K562 (cell line): ENCODE results near the gene YBX1. TPM values are rescaled to one million over a fixed set of nuclear protein-coding genes. Genes with fewer than 3 reads are reported as not detected.

Experiments used
- ATAC-seq: fragments of 200-7000 bp; cut with Tn5 transposase; 3 replicates; pipeline ENCODE4 v1.9.1; 2020; ENCODE audit warnings: moderate library complexity
- BruUV-seq: library from RNA; stranded (reverse); fragments of 400-500 nt; replicated peaks from 2 replicates; lab custom pipeline; 2021; lab: Mats Ljungman, UMichigan
- CTCF ChIA-PET: fragments of 300-600 bp; formaldehyde crosslinking; extraction: SDS; loops from one replicate; lab custom pipeline; 2021; ENCODE audit warnings: low intra/inter-chr PET ratio; lab: Yijun Ruan, JAX
- POLR2A ChIA-PET: fragments of 300-600, 350-650 bp; sonication (Branson Sonifier 250); formaldehyde crosslinking; extraction: SDS; loops from one replicate; lab custom pipeline; 2021; ENCODE audit warnings: antibody characterized with exemption, inconsistent platforms; lab: Yijun Ruan, JAX
- DNase-seq, 4 experiments: peaks; one replicate each; pipeline versions ENCODE4 v3.0.0 to v3.0.0-alpha.2; 2011 to 2018; ENCODE audit warnings: low spot score in 3 of 4, mixed read lengths in 3 of 4; ENCODE audit errors: extremely low read depth in 1 of 4
- FAIRE-seq: peaks from 2 replicates; lab custom pipeline; 2011; peaks lifted over from hg19 to GRCh38; lab: Jason Lieb, UNC
- H2AFZ ChIP-seq: 2 replicates; pipeline ENCODE4 v1.6.0; 2011; ENCODE audit warnings: low read depth, low read length, control low read depth, inconsistent platforms
- H3K27ac ChIP-seq: fragments of 200-600 bp; 3 replicates; pipeline ENCODE4 v1.8.0; 2011; ENCODE audit warnings: low read depth, mild to moderate bottlenecking, control low read depth, inconsistent platforms, low read length, moderate library complexity, mixed read lengths; ENCODE audit errors: extremely low read depth
- H3K27me3 ChIP-seq, 2 experiments: fragments of 300-600 bp in 1 of 2; 2 replicates in 1 of 2; 3 replicates in 1 of 2; pipeline versions ENCODE4 v1.6.0 to v1.8.0; 2011; ENCODE audit warnings: inconsistent platforms in 2 of 2, low read length in 2 of 2, mild to moderate bottlenecking in 1 of 2, mixed read lengths in 1 of 2, moderate library complexity in 1 of 2; ENCODE audit not compliant: control insufficient read depth in 2 of 2, insufficient read depth in 2 of 2
- H3K36me3 ChIP-seq: fragments of 300-600 bp; 3 replicates; pipeline ENCODE4 v1.8.0; 2011; ENCODE audit warnings: mild to moderate bottlenecking, low read length, inconsistent platforms; ENCODE audit not compliant: control insufficient read depth, insufficient read depth
- H3K4me1 ChIP-seq, 2 experiments: fragments of 200-600 bp in 1 of 2; replicated peaks in 1 of 2; 2 replicates in 1 of 2; 3 replicates in 1 of 2; pipeline versions ENCODE4 v1.5.1 to v1.8.0; 2011; ENCODE audit warnings: inconsistent platforms in 2 of 2, low read length in 2 of 2, mild to moderate bottlenecking in 1 of 2, mixed read lengths in 1 of 2, moderate library complexity in 1 of 2; ENCODE audit not compliant: control insufficient read depth in 2 of 2, insufficient read depth in 2 of 2
- H3K4me2 ChIP-seq: 2 replicates; pipeline ENCODE4 v1.6.1; 2011; ENCODE audit warnings: low read length, control low read depth, inconsistent platforms, mixed read lengths; ENCODE audit not compliant: insufficient read depth
- H3K4me3 ChIP-seq: fragments of 200-600 bp; sonication (generic), shearing (Covaris generic); 2 replicates; pipeline ENCODE4 v1.5.1; 2016; ENCODE audit warnings: control low read depth, inconsistent platforms
- H3K79me2 ChIP-seq: fragments of 200-600 bp; 3 replicates; pipeline ENCODE4 v1.8.0; 2011; ENCODE audit warnings: low read length, inconsistent platforms; ENCODE audit not compliant: control insufficient read depth, insufficient read depth
- H3K9ac ChIP-seq, 2 experiments: 2 replicates each; pipeline versions ENCODE4 v1.6.0 to v1.6.1; 2011; ENCODE audit warnings: low read depth in 2 of 2, low read length in 2 of 2, control low read depth in 1 of 2, inconsistent platforms in 1 of 2, mild to moderate bottlenecking in 1 of 2, mixed read lengths in 1 of 2; ENCODE audit not compliant: insufficient read depth in 1 of 2
- H3K9me1 ChIP-seq: one replicate; pipeline ENCODE4 v1.6.0; 2011; ENCODE audit warnings: inconsistent platforms, mild to moderate bottlenecking, low read length, moderate library complexity; ENCODE audit not compliant: control insufficient read depth, insufficient read depth
- H3K9me3 ChIP-seq: replicated peaks from 2 replicates; pipeline ENCODE4 v1.5.1; 2011; ENCODE audit warnings: low read depth, low read length, inconsistent platforms; ENCODE audit not compliant: control insufficient read depth, insufficient read depth
- H4K20me1 ChIP-seq: replicated peaks from 2 replicates; pipeline ENCODE4 v1.6.1; 2011; ENCODE audit warnings: low read length, inconsistent platforms, mixed read lengths; ENCODE audit not compliant: control insufficient read depth, insufficient read depth
- CBFA2T3 ChIP-seq: fragments of 450-650 bp; IDR thresholded peaks from 2 replicates; pipeline ENCODE4 v1.6.1; 2017
- CEBPB ChIP-seq: fragments of 450-650 bp; IDR thresholded peaks from 2 replicates; pipeline ENCODE4 v1.6.1; 2016; ENCODE audit warnings: missing genetic modification characterization, missing compliant biosample characterization
- COPS2 ChIP-seq: fragments of 450-650 bp; conservative IDR thresholded peaks from 2 replicates; pipeline ENCODE4 v1.6.1; 2016; ENCODE audit warnings: mild to moderate bottlenecking, moderate library complexity
- CREM ChIP-seq: IDR thresholded peaks from 2 replicates; pipeline ENCODE4 v1.6.1; 2014; ENCODE audit warnings: antibody characterized with exemption, low read depth
- EHMT2 ChIP-seq: fragments of 450-650 bp; IDR thresholded peaks from 2 replicates; pipeline ENCODE4 v1.6.1; 2018; ENCODE audit warnings: antibody characterized with exemption
- FUS ChIP-seq: fragments of 200-400 bp; formaldehyde crosslinking; optimal IDR thresholded peaks from 2 replicates; pipeline ENCODE3; 2017; ENCODE audit warnings: low read depth, low read length
- MYNN ChIP-seq, 2 experiments: sonication (generic); formaldehyde crosslinking in 1 of 2; IDR thresholded peaks; 2 replicates each; pipeline versions ENCODE4 v1.5.0 to v1.6.1; 2016 to 2020; ENCODE audit warnings: antibody characterized with exemption in 1 of 2, missing genetic modification reagents in 1 of 2
- NFATC3 ChIP-seq: fragments of 450-650 bp; IDR thresholded peaks from 2 replicates; pipeline ENCODE4 v1.6.1; 2017; ENCODE audit warnings: mild to moderate bottlenecking
- NFE2 ChIP-seq: IDR thresholded peaks from 2 replicates; pipeline ENCODE4 v1.6.1; 2014; ENCODE audit warnings: antibody characterized with exemption, low read depth
- NR2C1 ChIP-seq, 2 experiments: fragments of 450-650 bp; IDR thresholded peaks; 2 replicates each; pipeline ENCODE4 v1.6.1; 2017; ENCODE audit warnings: mild to moderate bottlenecking in 2 of 2, antibody characterized with exemption in 1 of 2, inconsistent platforms in 1 of 2, missing compliant biosample characterization in 1 of 2, missing genetic modification characterization in 1 of 2
- NR4A1 ChIP-seq, 2 experiments: fragments of 250-450 bp in 1 of 2; fragments of 450-650 bp in 1 of 2; sonication (Bioruptor Pico) in 1 of 2; IDR thresholded peaks; 2 replicates each; pipeline versions ENCODE4 v1.4.0 to v1.6.1; 2016 to 2020; ENCODE audit warnings: mild to moderate bottlenecking in 2 of 2, missing compliant biosample characterization in 1 of 2, missing genetic modification characterization in 1 of 2, moderate library complexity in 1 of 2
- POLR3G ChIP-seq: IDR thresholded peaks from 2 replicates; pipeline ENCODE4 v1.6.1; 2011; ENCODE audit not compliant: insufficient read length, insufficient replicate concordance; ENCODE audit errors: extremely low read depth
- SNIP1 ChIP-seq: fragments of 450-650 bp; IDR thresholded peaks from 2 replicates; pipeline ENCODE4 v1.7.1; 2017; ENCODE audit warnings: low read depth, mild to moderate bottlenecking
- ZNF175 ChIP-seq: fragments of 200-800 bp; sonication (Bioruptor generic); IDR thresholded peaks from 2 replicates; pipeline ENCODE4 v1.6.1; 2016; ENCODE audit warnings: low read depth, mild to moderate bottlenecking, missing genetic modification characterization, missing compliant biosample characterization
- ZNF518B ChIP-seq: fragments of 250-450 bp; sonication (Bioruptor Pico); IDR thresholded peaks from 2 replicates; pipeline ENCODE4 v1.5.0; 2021; ENCODE audit warnings: mild to moderate bottlenecking, moderate library complexity
- whole genome bisulfite sequencing: fragments of 100-300 bp; shearing (Covaris generic); methylation state at CpG from one replicate; pipeline ENCODE4 v1.1.6; 2016; ENCODE audit warnings: low coverage, mixed read lengths; ENCODE audit not compliant: insufficient coverage; ENCODE audit errors: missing lambda C conversion rate; 5-methylcytosine and 5-hydroxymethylcytosine counted together
- in situ Hi-C: fragments of 300-500 bp; cut with MboI; formaldehyde crosslinking; loops from 4 replicates; pipeline ENCODE4 v1.15.0; 2018; ENCODE audit warnings: inconsistent platforms, mixed read lengths
- intact Hi-C: fragments of 100-400 bp; cut with micrococcal nuclease; formaldehyde crosslinking; loops from 2 replicates; pipeline ENCODE4 v1.14.2; 2022
- polyA plus RNA-seq, 8 experiments: library from polyadenylated mRNA; depleted of rRNA in 4 of 8; stranded (reverse) in 5 of 8; unstranded in 3 of 8; fragments of >200 nt; fragmentation: Nextera tagmentation in 2 of 8; fragmentation: Illumina TruSeq in 1 of 8; extraction: Ambion mirVana in 2 of 8; extraction: Trizol in 1 of 8; gene quantifications; 2 replicates each; pipeline versions ENCODE4 v1.2.1 to v1.2.3, GENCODE V29; 2011 to 2014; ENCODE audit warnings: inconsistent platforms in 1 of 8, missing spikeins in 1 of 8
- total RNA-seq, 7 experiments: library from RNA; depleted of rRNA in 6 of 7; stranded (reverse); fragments of >200 nt in 6 of 7; fragmentation: Illumina TruSeq in 2 of 7; extraction: Trizol in 2 of 7; gene quantifications; 2 replicates each; pipeline versions ENCODE4 v1.2.1 to v1.2.3, GENCODE V29; 2011 to 2021; ENCODE audit warnings: low replicate concordance in 1 of 7

The YBX1 gene
- total and polyA plus RNA-seq, 9 of the 15 experiments (the other 6 are each of a cell fraction or from before 2014, with no cell fraction given) = 363 to 1,955 (median 1,216) TPM

GRCh38 chr1:42646056-42646455, 36.2 kb upstream of the YBX1 start (continued):
- no peak for TF ChIP-seq POLR3G
- no peak for TF ChIP-seq ZNF518B (CRISPR knock-in tag)
- no peak for TF ChIP-seq NR4A1 (CRISPR knock-in tag; IDR thresholded peaks at IDR 0.05)
- no peak for TF ChIP-seq NR4A1 (tag; IDR thresholded peaks at IDR 0.05)
- no peak for TF ChIP-seq MYNN (IDR thresholded peaks at IDR 0.05)
- no peak for TF ChIP-seq MYNN (CRISPR knock-in tag; IDR thresholded peaks at IDR 0.05)
- no peak for TF ChIP-seq SNIP1

- Histone ChIP-seq H3K4me2 (peak overlapping the region; percentile 99), H4K20me1 (no peaks in the 10 kb centered on the region), H3K4me3 (no peak overlapping the region), H2AFZ (peak overlapping the region; percentile 98), H3K27ac (peak overlapping the region; percentile 86), H3K36me3 (peaks cover 30% of the 10 kb centered on the region), H3K9me1 (no peaks in the 10 kb centered on the region), H3K9me3 (no peaks in the 10 kb centered on the region), H3K27me3 (no peaks in the 10 kb centered on the region), H3K4me1 (peaks cover 0 to 16% of the 10 kb centered on the region in 2 experiments), H3K9ac (0 out of 4 replicates have a peak overlapping the region, but pooled peaks of 1 of the 2 experiments have one; percentile 91), H3K79me2 (peaks cover 41% of the 10 kb centered on the region)
- WGBS = 73% methylated on average over 5 of the region's 5 CpGs
- no peak for TF ChIP-seq NFE2
- no peak for TF ChIP-seq CEBPB (tag)
- TF ChIP-seq COPS2 = no peak
- 0 out of 2 replicates have a peak, but pooled peaks have one; percentile 38 for TF ChIP-seq CREM
- peak; percentile 13; the same call in 1 of the 2 replicates for TF ChIP-seq CBFA2T3
- TF ChIP-seq NR2C1 (IDR thresholded peaks at IDR 0.05) = peak; percentile 34; the same call in 1 of the 2 replicates
- TF ChIP-seq NR2C1 (tag; IDR thresholded peaks at IDR 0.05) = no peak
- 0 out of 2 replicates have a peak, but pooled peaks have one; percentile 4 for TF ChIP-seq ZNF175 (CRISPR knock-in tag)
- TF ChIP-seq FUS = no peak
- 0 out of 2 replicates have a peak, but pooled peaks have one; percentile 34 for TF ChIP-seq EHMT2
- no peak for TF ChIP-seq NFATC3
- ChIA-PET CTCF (no interaction called here), POLR2A (interaction anchor here (0.6 to 2.7 kb wide), 8 partner anchors 14 to 1523 kb away, joined by 3 to 27 read pairs (median 4); partner anchors contain the start of gene YBX1)
- intact Hi-C loops = no loop called here
- no TSS peak for BruUV-seq
- peak in 2 of 4 experiments; percentile 28 to 44 for DNase-seq
- in situ Hi-C loops = no loop called here
- no peak for ATAC-seq
- FAIRE-seq = no peak
Observed at GRCh38 chr1:42657201-42657600, 25.0 kb upstream of the YBX1 start.
